HG03139 (cell line): ENCODE measurements around the gene CELF2.

Experiments
- ATAC-seq: cut with Tn5 transposase; IDR thresholded peaks from one replicate; pipeline ENCODE4 v1.9.1; 2021; ENCODE audit not compliant: unreplicated experiment

Gene CELF2

DNA sequence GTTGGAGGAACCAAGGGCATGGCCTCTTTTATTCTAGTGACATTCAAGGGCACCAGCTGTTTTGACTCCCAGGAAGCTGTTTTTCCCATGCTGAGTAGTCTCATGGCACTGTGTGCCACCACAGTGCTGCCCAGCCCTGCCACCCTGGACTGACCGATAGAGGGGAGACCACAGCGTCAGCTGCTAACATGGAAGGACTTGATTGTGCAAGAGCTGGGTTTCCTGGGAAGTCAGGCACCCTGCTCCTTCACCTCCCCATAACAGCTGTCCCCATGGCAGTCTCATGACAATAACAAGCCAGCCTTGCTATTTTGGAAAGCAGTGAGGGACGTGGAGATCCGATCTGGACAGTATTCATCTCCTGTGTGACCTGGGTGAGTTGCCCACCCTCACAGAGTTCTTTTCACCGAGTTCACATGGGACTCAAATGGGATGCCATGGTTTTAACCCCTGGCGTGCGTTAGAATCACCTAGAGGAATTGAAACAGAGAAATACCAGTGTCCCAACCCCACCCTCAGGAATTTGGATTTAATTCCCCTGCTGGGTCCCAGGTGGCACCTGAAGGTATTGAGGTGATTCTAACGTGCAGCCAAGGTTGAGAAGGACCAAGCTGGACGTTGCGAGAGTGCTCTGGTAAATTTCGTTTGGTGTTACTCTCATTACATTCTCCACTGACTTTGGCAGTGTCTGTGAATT lies 174.8 kb downstream of the CELF2 start:
- ATAC-seq: no peak

DNA sequence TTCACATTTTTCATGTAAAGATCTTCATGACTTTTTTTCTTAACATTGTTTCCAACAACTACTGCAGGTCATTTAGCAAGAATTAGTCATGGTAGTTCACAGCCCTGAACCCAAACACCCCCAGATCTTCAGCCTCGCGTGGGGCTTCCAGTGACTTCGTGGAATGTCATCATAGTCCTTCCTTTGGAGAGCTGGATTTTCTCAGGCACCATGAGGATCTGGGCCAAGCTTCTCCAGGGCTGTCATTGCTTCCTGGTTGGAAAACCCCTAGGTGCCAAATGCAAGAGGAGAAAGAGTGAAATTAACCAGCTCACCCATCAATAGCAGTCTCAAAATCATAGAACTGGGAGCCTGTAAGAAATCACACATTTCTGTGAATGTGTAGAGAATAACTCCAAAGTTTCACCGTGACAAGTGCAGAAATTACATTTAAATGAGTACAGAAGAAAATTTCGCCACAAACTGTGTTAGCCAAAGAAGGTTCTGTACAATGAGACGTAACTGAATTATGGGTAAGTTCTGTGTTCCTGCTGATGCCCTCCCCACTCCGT lies 175.4 kb downstream of the CELF2 start:
- no peak for ATAC-seq

DNA sequence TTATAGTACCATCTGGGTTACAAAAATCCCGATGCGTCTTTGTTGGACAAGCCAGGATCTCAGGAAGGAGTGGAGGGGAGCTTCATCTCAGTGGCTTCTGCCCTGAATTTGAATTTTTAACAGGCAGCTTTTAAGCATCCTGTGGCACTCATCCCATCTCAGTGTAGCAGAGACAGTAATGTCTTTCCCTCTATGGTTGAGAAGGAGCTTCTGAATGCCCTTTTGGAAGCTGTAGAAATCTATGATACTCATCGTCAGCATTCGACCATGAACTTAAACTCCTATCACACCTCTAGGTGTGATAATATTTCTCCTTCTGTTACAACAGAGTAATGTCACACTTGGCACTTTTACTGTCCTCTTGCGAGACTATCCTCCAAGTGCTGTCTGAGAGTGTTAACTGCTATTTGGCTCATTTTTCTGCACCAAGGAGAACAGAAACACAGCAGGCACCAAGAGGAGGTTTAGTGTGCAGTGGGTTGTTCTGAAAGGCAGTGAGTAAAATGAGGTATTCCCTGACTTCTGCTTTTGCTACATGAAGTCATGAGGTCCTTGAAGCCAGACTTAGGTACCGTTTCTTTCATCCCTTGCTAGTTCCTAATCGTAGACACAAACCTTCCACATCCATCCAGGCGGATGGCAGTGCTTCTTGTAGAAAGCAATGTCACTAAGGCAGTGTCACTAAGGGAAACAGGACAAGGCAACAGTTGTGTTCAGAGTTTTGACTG lies 177.4 kb downstream of the CELF2 start:
- ATAC-seq: no peak

DNA sequence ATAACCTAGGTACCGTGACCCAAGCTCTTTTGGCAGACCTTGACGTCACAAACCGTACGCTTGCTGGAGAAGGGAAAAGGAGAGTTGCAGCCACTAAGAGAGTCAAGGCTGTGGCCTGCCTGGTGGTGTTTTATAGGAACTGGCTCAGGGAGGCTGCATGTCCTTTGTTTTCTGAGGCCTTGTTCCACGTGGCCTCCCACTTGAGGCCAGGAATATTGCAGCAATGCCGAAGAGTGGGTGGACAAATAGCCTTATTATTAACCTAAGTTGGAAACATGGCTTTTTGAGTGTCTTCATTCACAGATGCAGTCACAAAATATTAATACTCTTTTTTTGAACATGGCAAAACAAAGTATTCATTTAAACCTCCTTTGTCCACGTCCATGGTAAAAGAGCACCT lies 178.0 kb downstream of the CELF2 start:
- ATAC-seq: no peak

DNA sequence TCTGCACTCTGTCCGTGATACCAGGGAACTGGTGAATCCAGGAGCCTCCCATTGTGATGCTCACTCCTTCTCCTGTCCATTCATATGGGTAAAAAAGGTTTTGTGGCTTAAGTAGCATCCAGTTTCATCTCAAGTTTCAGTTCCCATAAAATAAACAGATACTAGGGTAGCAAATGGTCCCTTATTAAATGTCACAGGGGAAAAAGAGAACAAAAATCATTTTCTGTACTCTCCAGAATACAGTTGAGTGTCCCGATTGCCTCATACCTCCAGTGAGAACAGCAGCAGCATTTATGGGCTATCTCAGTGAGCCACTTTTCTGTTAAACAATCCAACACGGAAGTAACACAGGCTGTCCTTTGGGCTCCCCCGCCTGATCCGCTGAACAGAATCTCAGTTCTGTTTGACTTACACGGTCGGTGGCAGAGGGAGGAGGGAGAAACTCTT lies 179.6 kb downstream of the CELF2 start:
- ATAC-seq: peak; percentile 74

DNA sequence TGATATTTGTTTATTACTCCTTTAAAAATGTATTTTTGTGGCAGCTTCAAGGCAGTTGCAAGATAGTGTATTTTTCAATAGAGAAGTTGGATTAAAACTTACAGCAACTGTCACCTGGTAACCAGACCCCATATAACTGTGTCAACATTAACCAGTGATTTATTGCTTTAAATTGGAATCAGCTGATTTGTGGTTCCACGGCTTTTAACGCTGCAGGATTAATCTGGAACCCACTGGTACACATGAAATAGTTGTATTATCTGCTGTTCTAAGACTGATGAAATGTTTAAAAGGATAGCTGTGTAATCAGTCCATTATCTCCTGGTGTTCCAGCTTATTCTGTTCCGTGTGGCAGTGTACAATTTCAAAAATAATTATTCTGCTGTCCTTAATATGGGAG lies 180.2 kb downstream of the CELF2 start:
- ATAC-seq: no peak

DNA sequence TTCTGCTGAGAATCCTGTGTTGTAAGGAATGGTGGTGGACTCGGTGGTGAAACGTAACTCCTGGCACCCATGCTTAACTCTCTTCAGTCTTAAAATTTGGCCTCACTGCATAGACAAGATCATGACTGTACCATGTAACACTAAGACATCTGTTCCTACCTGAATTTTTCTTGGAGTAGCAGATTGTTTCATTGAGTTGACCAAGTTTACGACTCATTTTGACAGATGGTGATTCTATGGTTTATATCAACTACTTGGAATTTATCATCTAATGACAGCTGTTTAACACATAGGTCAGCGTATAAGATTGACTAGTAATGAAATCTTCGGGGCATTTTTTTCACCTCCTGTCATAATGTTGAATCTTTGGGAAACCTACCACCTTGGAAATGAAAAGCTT lies 184.2 kb downstream of the CELF2 start:
- ATAC-seq: no peak

DNA sequence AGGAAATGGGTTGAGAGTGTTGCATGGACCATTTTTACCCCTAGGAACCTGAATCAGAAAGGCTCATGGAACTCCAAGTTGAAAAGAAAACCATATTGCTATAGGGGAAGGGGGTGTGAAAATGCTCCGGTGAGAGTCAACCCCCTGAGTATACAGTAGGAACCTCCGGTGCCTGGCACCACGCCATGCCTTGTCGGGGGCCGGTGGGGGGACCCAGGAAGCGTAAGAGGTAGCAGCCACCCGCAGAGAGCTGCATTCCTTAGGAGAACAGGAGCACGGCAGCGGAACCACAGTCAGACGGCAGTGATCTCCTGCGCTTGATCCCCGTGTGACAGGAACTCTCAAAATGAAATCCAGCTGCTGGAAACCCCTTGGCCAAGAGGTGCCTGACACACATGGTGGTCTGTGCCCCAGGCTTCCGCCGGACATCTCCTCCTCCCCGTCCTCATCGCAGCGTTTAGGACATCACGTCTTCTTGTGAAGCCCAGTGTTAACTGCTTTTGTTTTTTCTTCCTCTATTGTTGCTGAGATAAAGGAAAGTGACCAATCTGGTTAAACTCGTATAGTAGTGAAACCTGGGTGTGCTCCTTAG lies 186.8 kb downstream of the CELF2 start:
- ATAC-seq: no peak

DNA sequence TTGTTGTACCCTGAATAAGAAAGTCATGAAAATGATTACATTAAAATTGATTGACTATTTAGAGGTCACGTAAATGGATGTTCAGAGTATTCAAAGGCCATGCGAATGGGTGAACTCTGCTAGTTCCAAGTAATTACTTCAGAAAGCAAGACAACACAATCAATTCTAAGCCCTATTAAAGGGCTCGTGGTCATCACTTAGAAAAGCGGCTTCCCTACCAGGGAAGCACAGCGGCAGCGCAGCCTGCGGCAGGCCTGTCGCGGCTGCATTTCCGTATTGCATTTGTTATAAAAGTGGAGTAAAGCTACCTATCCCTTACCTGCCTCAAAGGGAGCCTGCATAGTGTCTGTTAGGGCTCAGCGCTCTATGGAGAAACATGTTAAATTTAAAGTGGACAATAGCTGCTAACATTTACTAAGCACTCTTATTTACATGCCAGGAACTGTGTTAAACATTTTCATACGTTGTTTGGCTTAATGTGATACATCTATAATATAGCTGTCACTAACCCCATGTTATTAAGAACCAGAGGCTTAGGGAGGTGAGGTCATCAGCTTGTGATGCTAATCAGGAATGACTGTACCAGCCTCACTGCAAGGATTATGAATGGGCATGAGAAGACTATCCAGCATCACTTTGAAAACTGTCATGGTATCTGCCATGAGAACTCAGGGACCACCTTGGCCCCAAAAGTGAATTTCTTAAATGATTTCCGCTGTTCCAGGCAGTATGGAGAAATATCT lies 187.5 kb downstream of the CELF2 start:
- no peak for ATAC-seq

DNA sequence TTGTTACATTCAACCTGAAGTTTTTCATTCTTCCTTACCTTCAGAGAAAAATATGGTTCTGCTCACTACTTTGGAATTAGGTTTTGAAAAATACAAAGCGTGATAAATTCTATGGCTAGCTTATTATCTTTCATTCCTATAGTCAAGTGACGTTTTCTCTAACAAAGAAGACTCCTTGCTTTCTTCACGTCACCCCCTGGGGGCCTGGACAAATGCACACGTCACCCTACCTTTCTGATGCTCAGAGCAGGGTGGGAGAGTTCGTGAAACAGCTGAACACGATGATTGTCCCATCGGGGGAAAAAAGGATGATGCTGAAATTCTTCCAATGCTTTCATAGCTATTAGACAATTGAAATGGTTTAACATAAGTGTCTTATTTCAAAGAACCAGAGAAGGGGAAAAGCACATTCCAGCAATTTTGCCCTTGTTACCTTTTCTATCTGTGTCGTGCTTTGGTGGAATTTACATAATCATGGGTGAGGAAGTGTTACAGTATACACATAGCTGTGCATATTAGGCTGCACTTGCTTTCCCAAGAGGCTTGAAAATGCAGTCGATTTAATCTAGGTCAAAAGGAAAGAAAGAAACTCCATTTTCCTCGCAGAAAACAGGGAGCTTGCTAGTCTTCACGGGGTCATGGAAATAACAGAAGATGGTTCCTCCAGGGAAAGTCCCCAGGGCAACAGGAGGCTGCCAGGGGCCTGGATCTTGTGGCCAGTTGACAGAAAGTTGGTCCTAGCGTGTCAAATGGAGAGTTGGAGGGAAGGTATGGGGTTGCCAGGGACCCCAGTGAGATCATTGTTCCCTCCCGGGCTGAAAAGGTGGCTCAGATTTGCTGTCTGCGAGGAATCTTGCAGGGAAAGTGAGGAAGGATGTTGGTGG lies 189.2 kb downstream of the CELF2 start:
- ATAC-seq: no peak

DNA sequence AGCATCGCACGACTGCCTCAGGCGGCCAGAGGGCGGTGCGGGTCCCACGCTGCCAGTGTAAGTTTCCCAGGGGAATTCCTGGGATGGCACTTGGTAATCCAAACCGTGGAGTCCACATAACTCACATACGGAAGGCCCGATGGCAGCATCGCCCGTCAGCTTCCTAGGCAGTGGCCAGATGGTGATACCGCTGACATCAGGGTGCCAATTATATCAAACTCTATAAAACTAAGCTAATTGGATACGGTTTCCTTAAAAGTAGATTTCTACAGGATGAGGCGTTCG lies 189.8 kb downstream of the CELF2 start:
- ATAC-seq: no peak

DNA sequence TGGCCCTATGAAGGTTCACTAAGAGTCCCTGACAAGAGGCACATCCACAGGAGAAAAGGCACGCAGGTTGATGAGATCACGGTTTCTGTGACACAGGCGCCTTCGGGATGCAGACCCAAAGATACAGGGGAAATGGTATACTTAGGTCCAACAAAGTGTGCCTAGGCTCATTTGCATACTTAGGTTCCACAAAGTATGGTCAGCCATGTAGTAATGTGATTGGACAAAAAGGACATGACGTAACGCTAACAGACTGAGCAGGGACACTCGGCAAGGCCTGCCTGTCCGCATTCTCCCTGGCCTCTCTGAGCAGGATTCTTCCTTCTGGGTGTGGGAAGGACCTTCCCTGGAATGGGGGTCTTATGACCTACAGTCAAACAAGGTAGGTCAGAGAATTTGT lies 190.6 kb downstream of the CELF2 start:
- no peak for ATAC-seq

DNA sequence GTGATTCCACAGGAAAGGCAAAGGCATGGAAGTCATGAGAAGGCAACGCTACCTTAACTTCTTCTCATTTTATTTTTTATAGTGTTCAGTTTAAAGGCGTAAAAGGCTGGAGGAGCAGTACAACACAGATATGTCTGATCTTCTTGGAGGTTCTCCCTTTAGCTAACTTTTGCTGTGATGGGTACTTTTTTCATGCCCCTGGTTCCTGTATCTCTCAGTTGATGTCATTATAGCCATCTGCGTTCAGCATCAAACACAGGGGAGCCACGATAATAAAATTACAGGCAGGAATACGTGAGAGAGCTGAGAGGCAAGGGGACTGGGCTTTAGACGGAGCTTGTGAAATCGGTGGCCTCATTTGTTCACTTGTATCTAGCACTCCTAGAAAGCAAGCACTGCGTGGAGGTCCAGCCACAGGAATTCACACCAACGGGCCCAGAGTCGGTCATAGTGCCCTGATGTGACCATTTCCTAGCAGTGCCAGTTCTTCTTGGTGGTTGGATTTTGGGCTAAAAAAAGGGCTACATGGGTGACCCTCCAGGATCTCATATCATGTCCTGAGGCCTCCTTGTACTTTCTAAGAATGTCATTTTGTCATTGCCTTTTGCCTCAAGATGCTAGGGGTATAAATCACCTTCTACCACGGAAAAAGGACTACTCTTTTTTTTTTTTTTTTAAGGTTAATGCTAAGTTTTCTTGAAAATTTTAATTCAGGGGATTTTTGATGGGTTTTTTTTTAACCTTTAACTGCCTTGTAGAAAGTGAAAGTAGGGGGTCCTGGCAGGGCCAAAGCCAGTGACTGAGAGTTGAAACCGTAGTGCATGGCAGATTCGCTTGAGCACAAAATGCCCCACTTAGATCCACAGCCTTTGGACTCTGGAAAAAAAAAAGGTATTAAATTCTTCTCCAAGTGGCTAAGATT lies 191.5 kb downstream of the CELF2 start:
- ATAC-seq: peak; percentile 45

DNA sequence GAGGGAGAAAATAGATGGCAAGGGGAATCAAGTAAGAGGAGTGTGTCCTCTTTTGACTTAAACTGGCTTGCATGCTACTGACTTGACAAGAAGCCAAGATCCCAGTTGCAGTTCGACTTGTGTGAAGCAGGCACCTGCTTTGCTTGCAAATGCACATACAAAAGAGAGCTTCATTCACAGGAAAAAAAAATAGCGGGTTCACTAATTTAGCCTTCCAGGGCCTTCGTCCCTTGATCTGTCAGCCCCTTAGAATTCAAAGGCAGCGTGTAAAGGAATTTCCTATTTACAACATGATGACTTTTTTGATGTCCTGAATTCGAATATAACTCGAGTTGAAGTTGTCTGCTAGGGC lies 192.1 kb downstream of the CELF2 start:
- ATAC-seq: peak; percentile 23

DNA sequence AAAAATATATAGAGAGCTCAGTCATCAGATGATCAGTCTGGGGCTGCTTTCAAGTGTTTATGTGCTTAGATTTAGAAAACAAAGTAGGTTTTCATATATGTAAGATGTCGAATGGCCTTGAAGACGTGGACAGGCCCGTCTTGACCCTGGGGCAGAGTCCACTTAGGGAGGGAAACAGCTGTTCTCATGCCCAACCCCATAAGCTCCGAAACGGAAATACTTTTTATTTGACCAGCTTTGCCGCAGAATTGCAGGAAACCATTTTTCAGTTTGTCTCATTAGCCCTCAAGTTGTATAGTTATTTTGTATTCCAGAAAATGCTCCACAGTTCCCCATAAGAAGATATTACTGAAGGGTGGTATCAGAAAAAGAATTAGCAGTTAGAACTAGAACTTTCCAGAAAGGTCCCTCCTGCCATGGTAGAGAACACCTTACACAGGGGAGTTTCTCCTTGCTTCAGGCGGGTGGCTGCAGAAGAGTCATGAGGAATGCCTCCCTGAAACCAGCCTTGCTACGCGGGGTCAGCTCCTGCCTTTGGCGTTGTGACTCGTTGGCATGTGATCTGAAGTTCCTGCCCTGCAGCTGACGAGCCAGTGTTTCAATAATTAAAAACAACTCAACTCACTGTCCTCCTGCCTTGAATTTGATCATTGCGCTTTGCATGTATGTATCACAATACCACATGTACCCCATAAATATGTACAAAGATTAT lies 192.7 kb downstream of the CELF2 start:
- no peak for ATAC-seq

DNA sequence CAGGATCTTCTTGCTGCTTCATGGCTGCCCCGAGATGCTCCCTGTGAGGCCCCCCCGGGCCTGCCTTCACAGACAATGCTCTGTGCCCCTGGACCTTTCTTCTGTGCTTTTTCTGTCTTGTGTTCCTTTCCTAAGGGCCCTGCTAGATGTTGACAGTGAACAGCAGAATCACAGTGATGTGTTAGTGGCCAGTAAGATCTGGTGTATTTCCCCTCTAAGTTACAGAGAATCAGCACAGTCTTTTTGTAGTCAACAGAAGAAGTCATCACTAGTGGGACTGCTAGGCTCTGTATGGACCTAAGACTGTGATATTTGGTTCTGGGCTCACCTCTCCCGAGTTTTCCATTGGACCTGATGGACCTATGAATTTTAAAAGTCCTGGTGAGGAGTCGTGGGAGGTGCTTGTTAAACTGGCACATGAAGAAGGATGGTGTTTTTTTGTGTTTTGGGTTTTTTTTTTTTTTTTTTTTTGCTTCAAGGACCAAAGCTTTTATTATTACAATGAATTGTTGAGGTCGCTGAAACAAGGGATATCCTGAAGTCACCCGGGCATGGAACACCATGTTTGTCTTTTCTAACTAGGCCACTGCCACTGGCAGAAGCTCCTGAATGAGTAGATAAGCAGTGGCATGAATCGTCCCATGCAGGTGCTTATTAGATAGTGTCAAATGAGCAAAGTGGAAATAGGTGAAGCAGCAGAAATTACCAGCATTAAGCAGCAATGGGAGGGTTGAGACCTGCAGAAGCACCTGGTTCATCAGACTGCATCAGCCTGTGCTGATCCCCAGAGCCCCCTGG lies 194.8 kb downstream of the CELF2 start:
- ATAC-seq: no peak

DNA sequence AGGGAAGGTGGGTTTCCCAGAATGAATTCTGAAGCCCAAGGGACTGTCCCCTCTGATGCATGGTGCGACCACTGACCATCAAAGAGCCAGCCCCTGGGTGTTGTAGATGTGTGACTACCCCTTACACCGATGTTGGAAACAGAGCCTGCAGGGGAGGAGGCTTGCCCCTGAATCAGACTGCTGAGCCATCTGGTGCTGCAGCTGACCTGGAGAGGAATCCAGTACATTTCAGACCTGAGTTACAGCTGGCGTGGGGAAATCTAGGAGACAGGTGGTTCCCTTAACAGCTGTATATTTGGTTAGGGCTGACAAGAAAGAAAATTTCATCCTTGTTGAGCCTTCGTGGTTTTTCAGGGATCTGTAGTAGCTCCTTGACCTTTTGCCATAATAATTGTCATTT lies 195.5 kb downstream of the CELF2 start:
- no peak for ATAC-seq

DNA sequence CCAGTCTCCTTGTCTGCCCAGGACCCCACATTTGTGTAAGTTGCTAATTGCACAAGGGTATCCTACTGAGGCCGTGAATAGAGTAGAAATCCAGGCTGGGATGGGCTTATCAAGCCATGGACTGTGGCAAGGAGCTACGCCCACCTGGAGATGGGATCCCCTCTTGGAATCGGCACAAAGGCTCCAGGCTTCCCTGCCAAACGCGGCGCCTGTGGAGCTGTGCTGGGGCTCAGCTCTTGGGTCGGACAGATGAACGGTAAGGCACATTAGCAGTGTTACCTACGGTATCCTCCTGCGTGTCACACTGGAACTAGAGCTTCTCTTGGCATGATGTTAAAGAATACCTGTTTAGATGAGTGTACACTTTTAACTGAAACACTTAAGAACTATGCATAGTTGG lies 196.7 kb downstream of the CELF2 start:
- ATAC-seq: no peak
